Stimulated activated CD4-positive, alpha-beta T cell treated with anti-CD3 and anti-CD28 coated beads, Interleukin-4, amount 100 ng/mL, for 48 hours (primary cell): ENCODE measurements around the gene ZNRF1.
"Not testable (repeated sequence)": the region's sequence is repeated elsewhere in the genome, so short reads cannot be mapped to it uniquely, and the experiment has no call there.

ENCODE experiments used
- DNase-seq, 2 donors: peaks; one replicate each; pipeline ENCODE4 v3.0.0-alpha.2; 2020; ENCODE audit warnings: low read depth in 2 of 2

The ZNRF1 gene

GRCh38 chr16:75113541-75114121, 114.8 kb downstream of the ZNRF1 start:
- DNase-seq: no peak

- DNase-seq: no peak
Observed at GRCh38 chr16:75114179-75114945, 115.5 kb downstream of the ZNRF1 start.

- DNase-seq: no peak
Observed at GRCh38 chr16:75114946-75115825, 116.4 kb downstream of the ZNRF1 start.

DNA sequence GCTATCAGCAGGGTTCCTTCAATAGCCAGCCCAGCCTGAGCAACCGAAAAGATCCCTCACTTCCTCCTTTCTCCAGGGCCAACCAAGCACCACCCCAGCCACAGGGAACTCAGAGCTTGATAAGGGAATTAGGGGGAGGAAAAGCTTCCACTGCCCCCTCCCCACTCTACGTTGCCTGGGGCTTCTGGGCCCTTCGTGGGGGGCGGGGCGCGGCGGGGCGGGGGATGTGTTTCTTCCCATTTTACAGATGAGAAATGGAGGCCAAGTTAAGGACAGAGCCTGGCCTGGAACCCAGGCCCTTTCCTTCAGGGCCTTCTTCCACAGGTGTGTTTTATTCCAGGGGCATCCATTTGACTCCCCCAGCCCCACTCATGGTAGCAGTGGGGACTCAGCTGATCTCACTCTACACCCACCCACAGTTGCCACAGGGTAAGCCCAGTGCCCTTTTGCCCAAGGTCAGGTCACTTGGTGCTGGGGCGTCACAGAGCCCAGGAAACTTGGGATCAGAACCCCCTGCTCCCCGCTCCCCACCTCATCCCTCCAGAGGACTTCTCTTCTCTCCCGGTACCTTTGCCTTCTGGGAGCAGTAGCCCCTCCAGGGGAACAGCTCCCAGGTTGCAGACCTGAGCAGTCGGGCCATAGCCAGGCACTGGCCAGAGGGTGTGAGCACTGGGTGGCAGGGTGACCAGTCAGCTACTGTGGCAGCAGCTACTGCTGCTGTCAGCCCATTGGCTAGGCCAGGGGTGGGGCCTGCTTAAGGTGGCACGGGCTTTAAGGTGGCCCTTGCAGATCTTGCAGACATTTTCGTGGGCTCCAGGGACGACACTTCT, 117.5 kb downstream of the ZNRF1 start, which contains the start of gene LDHD:
Gene LDHD, minus strand, starts transcription at position 700 of the 830 bp plus-strand sequence. Its CDS starts 60 bp downstream, at position 640.
- no peak for DNase-seq

- DNase-seq: no peak
Observed at GRCh38 chr16:75116911-75117245, 118.1 kb downstream of the ZNRF1 start.

GRCh38 chr16:75118943-75119539, 120.2 kb downstream of the ZNRF1 start:
- DNase-seq: no peak

DNA sequence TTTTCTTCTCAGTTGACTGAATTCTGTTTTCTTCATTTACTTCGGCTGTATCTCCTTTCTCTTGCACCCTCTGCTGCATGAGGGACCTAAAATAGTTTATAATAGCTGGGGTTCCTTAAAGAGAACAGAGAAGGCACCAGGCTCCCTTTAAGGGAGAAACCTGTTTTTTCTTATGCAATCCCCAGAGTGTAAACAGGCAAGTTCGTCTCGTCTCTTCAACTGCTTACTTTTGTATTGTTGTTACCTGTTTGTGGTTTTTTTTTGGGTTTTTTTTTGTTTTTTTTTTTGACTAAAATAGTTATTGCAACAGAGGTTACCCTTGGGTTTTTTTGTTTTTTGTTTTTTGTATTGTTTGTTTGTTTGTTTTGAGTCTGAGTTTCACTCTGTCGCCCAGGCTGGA, 121.4 kb downstream of the ZNRF1 start:
- no peak for DNase-seq

DNA sequence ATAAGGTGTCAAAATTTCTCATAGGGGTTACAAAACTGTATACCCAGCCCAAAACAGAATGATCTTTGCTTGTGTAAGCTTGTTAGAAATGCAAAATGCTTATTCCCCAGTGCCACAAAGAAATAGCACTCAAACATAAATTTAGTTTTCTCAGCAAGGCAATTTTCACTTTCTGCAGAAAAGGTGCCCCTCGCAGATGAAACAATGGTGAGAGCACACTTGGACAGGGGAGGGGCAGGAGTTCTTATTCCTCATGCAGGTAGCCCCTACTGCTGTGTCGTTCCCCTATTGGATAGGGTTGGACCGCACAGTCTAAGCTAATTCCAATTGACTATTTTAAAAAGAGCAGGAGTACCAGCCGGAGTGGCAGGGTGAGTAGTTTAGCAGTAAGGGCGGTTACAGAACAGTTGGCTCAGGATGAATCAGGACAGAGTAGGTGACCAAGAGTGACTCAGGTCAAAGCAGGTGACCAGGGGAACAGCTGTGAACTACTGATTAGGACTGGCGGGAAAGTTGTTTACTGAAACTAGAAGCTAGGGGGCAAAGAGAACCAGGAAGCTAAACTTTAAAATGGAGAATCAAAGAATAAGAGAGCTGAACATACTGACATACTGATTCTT, 123.2 kb downstream of the ZNRF1 start:
- no peak for DNase-seq

GRCh38 chr16:75122609-75123008, 123.8 kb downstream of the ZNRF1 start:
- no peak for DNase-seq

- DNase-seq: no peak
Observed at GRCh38 chr16:75127713-75128415, 129.0 kb downstream of the ZNRF1 start.

- DNase-seq: not testable (repeated sequence)
Observed at GRCh38 chr16:75129421-75130149, 130.8 kb downstream of the ZNRF1 start.

DNA sequence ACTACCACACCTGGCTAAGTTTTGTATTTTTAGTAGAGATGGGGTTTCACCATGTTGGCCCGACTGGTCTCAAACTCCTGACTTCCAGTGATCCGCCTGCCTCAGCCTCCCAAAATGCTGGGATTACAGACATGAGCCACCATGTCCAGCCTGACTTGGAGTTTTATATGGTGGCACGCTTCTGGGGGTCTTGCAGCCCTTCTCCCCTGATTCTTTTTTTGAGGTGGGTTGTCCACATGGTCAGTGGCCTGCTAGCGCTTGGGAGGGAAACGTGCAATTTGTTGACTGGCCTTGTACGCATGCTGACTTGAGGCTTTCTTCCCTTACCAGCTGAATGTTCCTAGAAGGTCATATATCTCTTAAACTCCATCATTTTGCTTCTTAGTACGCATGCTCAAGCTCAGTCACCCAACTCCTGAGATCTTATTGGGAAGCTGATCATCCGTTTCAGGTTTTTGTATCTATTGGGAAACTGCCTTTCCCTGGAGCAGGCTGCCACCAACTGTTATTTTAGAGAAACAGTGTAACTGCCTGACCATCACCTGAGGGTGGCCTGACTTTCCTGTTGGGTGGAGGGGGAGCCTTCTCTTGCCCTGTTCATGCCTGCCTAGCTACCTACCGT, 131.4 kb downstream of the ZNRF1 start:
- no peak for DNase-seq

DNA sequence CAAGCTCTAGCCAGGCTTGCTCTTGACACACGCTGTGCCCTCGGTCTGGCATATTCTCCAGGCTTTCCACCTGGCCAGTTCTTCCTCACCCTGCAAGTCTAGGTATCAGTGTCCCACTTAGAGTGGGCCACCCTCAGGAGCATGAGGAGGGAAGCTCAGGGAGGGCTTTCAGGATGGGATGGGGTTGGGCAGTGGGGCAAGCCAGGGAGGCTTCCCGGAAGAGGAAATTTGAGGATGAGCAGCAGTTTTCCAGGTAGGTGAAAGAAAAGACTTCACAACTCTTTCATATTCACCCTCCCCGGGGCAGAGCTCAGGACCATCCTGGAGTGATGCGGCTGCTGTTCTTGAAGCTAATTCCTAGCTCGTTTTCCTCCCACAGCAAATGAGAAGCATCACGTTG, 132.3 kb downstream of the ZNRF1 start:
- DNase-seq: no peak

- no peak for DNase-seq
Observed at GRCh38 chr16:75138233-75138632, 139.4 kb downstream of the ZNRF1 start.

GRCh38 chr16:75138636-75139035, 139.8 kb downstream of the ZNRF1 start:
- no peak for DNase-seq

DNA sequence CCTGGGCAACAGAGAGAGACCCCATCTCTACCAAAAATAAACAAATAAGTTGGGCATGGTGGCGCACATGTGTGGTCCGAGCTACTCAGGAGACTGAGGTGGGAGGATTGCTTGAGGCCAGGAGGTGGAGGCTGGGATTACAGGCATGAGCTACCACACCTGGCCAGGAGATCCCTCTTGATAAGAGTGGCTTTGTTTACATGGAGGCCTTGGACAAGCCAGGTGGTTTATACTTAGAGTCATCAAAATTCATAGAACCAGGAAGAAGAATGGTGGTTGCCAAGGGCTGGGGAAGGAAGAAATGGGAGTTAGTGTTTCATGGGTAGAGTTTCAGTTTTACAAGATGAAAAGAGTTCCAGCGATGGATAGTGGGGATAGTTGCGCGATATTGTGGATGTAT, 140.7 kb downstream of the ZNRF1 start:
- no peak for DNase-seq

DNA sequence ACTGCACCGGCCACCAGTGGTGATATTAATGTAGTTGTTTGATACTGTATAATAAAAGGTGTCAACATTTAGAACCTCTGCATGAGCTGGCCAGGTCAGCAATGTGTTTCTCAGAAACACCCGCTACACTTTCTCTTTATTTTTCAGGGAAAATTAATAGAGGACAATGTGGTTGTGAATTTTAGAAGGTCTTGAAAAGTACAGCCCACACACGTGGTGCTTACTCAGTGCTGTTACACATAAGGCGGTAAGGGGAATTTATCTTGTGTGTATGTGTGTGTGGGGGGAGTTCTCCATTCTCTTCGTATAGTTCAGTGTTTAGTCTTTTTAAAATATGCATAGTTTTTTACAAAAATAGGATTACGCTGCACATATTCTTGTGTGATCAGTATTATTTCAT, 145.1 kb downstream of the ZNRF1 start:
- no peak for DNase-seq

GRCh38 chr16:75147968-75148310, 149.1 kb downstream of the ZNRF1 start:
- no peak for DNase-seq
